Glutamatergic neuron (in vitro differentiated cells): Measurements from ENCODE around the gene PTGDR2. TPM values are rescaled to one million over a fixed set of nuclear protein-coding genes. Genes with fewer than 3 reads are reported as not detected.

ENCODE experiments used
- DNase-seq: peaks from one replicate; pipeline ENCODE4 v3.0.0; 2022
- H3K27ac Mint-ChIP-seq: one replicate; pipeline ENCODE4 v1.8.0; 2020; ENCODE audit warnings: mild to moderate bottlenecking, mixed read lengths, inconsistent platforms; ENCODE audit not compliant: unreplicated experiment
- H3K27me3 Mint-ChIP-seq: one replicate; pipeline ENCODE4 v1.8.0; 2020; ENCODE audit warnings: mild to moderate bottlenecking, moderate library complexity, mixed read lengths, inconsistent platforms; ENCODE audit not compliant: unreplicated experiment
- H3K36me3 Mint-ChIP-seq: one replicate; pipeline ENCODE4 v1.8.0; 2020; ENCODE audit warnings: mild to moderate bottlenecking, mixed read lengths, inconsistent platforms; ENCODE audit not compliant: unreplicated experiment
- H3K4me1 Mint-ChIP-seq: one replicate; pipeline ENCODE4 v1.8.0; 2020; ENCODE audit warnings: mild to moderate bottlenecking, low read depth, mixed read lengths, inconsistent platforms; ENCODE audit not compliant: unreplicated experiment
- H3K4me3 Mint-ChIP-seq: one replicate; pipeline ENCODE4 v1.8.0; 2020; ENCODE audit warnings: mild to moderate bottlenecking, mixed read lengths, inconsistent platforms; ENCODE audit not compliant: unreplicated experiment
- H3K9me3 Mint-ChIP-seq: one replicate; pipeline ENCODE4 v1.8.0; 2020; ENCODE audit warnings: mild to moderate bottlenecking, moderate library complexity, mixed read lengths, inconsistent platforms; ENCODE audit not compliant: unreplicated experiment
- total RNA-seq: library from RNA; stranded (reverse); fragmentation: NEBNext Ultra II Directional; extraction: Animal tissue kit (Norgen Biotek cat#: 25700); gene quantifications from one replicate; pipeline ENCODE4 v1.2.1, GENCODE V29; 2021; ENCODE audit not compliant: unreplicated experiment
- TF ChIP-seq, protein P1 (sequence below): fragments of 200-600 bp; sonication (generic); IDR thresholded peaks from one replicate; pipeline ENCODE4 v1.5.0; 2021; ENCODE audit not compliant: partially characterized antibody, unreplicated experiment

PTGDR2 gene
- total RNA-seq, 1 donor from 2014 or later = 0.32 TPM

- Mint-ChIP-seq H3K27ac (no peak overlapping the region), H3K9me3 (peaks cover 11% of the 10 kb centered on the region), H3K4me1 (no peaks in the 10 kb centered on the region), H3K4me3 (no peak overlapping the region), H3K27me3 (peaks cover 2% of the 10 kb centered on the region), H3K36me3 (peaks cover 8% of the 10 kb centered on the region)
- no peak for DNase-seq
- TF ChIP-seq, protein P1, sequence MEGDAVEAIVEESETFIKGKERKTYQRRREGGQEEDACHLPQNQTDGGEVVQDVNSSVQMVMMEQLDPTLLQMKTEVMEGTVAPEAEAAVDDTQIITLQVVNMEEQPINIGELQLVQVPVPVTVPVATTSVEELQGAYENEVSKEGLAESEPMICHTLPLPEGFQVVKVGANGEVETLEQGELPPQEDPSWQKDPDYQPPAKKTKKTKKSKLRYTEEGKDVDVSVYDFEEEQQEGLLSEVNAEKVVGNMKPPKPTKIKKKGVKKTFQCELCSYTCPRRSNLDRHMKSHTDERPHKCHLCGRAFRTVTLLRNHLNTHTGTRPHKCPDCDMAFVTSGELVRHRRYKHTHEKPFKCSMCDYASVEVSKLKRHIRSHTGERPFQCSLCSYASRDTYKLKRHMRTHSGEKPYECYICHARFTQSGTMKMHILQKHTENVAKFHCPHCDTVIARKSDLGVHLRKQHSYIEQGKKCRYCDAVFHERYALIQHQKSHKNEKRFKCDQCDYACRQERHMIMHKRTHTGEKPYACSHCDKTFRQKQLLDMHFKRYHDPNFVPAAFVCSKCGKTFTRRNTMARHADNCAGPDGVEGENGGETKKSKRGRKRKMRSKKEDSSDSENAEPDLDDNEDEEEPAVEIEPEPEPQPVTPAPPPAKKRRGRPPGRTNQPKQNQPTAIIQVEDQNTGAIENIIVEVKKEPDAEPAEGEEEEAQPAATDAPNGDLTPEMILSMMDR = no peak
Measured at GRCh38 chr11:60814112-60814511, 41.6 kb downstream of the PTGDR2 start.

DNA sequence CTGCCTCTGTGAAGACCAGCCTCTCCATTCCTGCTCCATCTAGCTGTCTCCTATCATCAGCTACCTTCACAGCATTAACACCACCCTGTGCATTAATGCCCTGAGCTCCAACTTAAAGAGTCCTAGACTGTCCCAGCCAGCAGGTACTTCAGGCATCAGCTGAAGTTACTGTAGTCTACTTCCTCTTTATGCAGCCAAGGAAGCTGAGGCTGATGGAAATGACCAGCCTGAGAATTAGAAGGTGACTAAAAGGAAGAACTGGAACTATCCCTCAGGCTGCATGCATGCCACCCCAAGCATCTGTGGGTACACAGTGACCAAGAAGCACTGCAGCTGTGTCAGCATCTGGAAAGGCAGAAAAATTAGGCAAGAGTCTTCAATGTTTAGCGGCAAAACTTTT, 42.4 kb downstream of the PTGDR2 start:
- DNase-seq = no peak
- H3K27me3 Mint-ChIP-seq = peaks cover 2% of the 10 kb centered on the region
- TF ChIP-seq, protein P1 = no peak
- peaks cover 6% of the 10 kb centered on the region for H3K36me3 Mint-ChIP-seq
- no peak overlapping the region for H3K27ac Mint-ChIP-seq
- no peaks in the 10 kb centered on the region for H3K4me1 Mint-ChIP-seq
- peaks cover 11% of the 10 kb centered on the region for H3K9me3 Mint-ChIP-seq
- no peak overlapping the region for H3K4me3 Mint-ChIP-seq

GRCh38 chr11:60810569-60810968, 45.2 kb downstream of the PTGDR2 start:
- no peaks in the 10 kb centered on the region for H3K4me1 Mint-ChIP-seq
- peaks cover 10% of the 10 kb centered on the region for H3K9me3 Mint-ChIP-seq
- peaks cover 6% of the 10 kb centered on the region for H3K36me3 Mint-ChIP-seq
- no peak for DNase-seq
- TF ChIP-seq, protein P1 = no peak
- no peak overlapping the region for H3K27ac Mint-ChIP-seq
- H3K4me3 Mint-ChIP-seq = no peak overlapping the region
- peaks cover 4% of the 10 kb centered on the region for H3K27me3 Mint-ChIP-seq

DNA sequence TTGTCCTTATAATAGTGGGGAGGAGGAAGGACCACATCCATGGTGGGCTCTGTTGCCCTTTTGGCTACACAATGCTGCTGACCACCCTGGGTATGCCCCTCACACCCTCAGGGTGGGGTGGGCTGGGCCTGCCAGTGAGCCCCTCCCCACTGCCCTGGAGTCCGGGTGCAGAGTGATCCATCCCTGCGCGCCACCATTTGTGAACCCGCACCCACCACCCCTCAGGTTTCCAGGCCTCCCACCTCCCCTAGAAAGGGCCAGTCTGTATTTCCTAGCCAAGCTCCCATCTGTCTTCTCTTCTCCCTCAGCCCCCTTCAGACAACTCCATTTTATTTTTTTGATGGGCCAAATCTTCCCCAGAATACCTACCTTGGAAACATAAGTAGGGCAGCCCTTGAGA, 45.6 kb downstream of the PTGDR2 start:
- no peaks in the 10 kb centered on the region for H3K4me1 Mint-ChIP-seq
- TF ChIP-seq, protein P1 = no peak
- no peak overlapping the region for H3K27ac Mint-ChIP-seq
- DNase-seq = no peak
- peaks cover 8% of the 10 kb centered on the region for H3K36me3 Mint-ChIP-seq
- H3K27me3 Mint-ChIP-seq = peaks cover 4% of the 10 kb centered on the region
- H3K9me3 Mint-ChIP-seq = peaks cover 10% of the 10 kb centered on the region
- no peak overlapping the region for H3K4me3 Mint-ChIP-seq

DNA sequence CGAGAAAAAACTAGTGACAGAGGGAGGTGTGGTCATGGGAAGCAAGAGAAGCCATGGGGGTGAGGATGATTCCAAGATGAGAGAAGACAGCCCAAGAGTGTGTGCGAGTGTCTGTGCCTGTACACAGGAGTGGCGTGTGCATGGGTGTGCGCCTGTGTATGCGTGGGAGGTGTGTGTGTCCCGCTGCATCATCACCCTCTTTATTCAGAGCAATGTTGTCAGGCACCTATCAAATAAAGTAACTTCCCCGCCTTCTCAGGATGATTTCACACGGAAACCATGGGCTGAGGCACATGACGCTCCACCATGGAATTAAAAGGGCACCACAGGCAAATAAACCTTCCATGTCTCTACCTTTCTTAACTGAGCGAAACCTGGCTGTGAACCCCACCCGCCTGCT, 46.1 kb downstream of the PTGDR2 start:
- Mint-ChIP-seq H3K27me3 (peaks cover 4% of the 10 kb centered on the region), H3K27ac (no peak overlapping the region), H3K9me3 (peaks cover 10% of the 10 kb centered on the region), H3K36me3 (peaks cover 8% of the 10 kb centered on the region), H3K4me3 (no peak overlapping the region), H3K4me1 (no peaks in the 10 kb centered on the region)
- TF ChIP-seq, protein P1 = no peak
- DNase-seq = no peak
